Gastroesophageal sphincter (tissue), 3 donors: Measurements from ENCODE around the gene TANC1.

Experiments used
- EP300 ChIP-seq: sonication (generic); formaldehyde crosslinking; IDR thresholded peaks from one replicate; pipeline ENCODE4 v1.6.1; 2017; ENCODE audit warnings: antibody characterized with exemption, mild to moderate bottlenecking
- POLR2A ChIP-seq, 2 donors: fragments of 450-650 bp; IDR thresholded peaks; one replicate each; pipeline ENCODE4 v1.6.1; 2017; ENCODE audit warnings: antibody characterized with exemption in 2 of 2, mild to moderate bottlenecking in 2 of 2, moderate library complexity in 1 of 2
- POLR2AphosphoS5 ChIP-seq: sonication (generic); formaldehyde crosslinking; IDR thresholded peaks from one replicate; pipeline ENCODE4 v1.6.1; 2017; ENCODE audit warnings: antibody characterized with exemption
- TF ChIP-seq, protein P1 (sequence below), 4 experiments: fragments of 200-600 bp in 2 of 4; fragments of 450-650 bp in 2 of 4; sonication (generic) in 1 of 4; IDR thresholded peaks; one replicate each; pipeline ENCODE4 v1.5.1; 2017 to 2019; ENCODE audit warnings: antibody characterized with exemption in 4 of 4, mild to moderate bottlenecking in 2 of 4, moderate library complexity in 2 of 4

DNA sequence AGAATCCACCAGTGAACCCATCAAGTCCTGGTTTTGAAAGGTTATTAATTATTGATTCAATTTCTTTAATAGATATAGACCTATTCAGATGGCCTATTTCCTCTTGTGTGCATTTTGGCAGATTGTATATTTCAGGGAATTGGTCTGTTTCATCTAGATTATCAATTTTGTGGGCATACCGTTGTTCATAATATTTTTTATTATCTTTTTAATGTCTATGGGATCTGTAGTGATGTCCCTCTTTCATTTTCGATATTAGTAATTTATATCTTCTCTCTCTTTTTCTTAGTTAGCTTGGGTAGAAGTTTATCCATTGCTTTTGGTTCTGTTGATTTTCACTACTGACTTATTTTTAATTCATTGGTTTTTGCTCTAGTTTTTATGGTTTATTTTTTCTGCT is 39.9 kb upstream of the TANC1 start:
- TF ChIP-seq, protein P1, sequence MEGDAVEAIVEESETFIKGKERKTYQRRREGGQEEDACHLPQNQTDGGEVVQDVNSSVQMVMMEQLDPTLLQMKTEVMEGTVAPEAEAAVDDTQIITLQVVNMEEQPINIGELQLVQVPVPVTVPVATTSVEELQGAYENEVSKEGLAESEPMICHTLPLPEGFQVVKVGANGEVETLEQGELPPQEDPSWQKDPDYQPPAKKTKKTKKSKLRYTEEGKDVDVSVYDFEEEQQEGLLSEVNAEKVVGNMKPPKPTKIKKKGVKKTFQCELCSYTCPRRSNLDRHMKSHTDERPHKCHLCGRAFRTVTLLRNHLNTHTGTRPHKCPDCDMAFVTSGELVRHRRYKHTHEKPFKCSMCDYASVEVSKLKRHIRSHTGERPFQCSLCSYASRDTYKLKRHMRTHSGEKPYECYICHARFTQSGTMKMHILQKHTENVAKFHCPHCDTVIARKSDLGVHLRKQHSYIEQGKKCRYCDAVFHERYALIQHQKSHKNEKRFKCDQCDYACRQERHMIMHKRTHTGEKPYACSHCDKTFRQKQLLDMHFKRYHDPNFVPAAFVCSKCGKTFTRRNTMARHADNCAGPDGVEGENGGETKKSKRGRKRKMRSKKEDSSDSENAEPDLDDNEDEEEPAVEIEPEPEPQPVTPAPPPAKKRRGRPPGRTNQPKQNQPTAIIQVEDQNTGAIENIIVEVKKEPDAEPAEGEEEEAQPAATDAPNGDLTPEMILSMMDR (IDR thresholded peaks at IDR 0.05): no peak
- no peak for TF ChIP-seq POLR2A (IDR thresholded peaks at IDR 0.05)
- TF ChIP-seq EP300: no peak
- TF ChIP-seq POLR2AphosphoS5: no peak
